ENCODE results near the gene RACGAP1.

DNA sequence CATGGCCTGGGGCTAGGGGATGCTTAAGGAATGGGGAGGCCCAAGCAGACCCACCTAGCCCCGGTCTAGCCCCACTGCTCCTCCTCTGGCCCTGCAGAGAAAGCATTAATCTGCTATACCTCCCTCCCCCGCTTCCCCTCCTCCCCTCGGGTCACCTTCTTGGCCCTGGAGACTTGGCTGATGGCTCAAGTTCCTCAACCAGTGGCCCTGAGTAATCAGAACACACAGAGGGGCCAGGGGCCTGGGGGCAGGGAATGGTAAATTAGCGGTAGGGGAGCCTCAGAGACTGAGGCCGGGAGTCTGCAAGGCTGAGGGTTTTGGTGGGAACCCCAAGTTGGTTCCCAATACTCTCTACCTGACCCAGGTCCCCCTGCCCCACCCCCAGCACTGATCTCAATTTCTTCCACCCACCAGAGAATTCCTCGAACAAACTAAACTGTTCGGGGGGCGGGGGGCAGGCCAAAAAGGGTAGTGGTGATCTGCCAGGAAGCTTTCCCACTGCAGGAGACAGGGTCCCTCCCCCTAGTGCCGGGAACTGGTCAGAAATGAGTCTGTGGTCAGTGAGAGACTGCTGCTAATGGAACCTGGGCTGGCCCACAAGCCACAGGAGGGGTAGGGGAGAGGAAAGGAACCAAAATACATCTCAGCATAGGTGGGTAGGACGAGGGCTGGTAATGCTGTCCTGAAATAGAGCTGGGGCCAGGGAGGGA lies 47.1 kb upstream of the RACGAP1 start:
- TF ChIP-seq, protein P1, sequence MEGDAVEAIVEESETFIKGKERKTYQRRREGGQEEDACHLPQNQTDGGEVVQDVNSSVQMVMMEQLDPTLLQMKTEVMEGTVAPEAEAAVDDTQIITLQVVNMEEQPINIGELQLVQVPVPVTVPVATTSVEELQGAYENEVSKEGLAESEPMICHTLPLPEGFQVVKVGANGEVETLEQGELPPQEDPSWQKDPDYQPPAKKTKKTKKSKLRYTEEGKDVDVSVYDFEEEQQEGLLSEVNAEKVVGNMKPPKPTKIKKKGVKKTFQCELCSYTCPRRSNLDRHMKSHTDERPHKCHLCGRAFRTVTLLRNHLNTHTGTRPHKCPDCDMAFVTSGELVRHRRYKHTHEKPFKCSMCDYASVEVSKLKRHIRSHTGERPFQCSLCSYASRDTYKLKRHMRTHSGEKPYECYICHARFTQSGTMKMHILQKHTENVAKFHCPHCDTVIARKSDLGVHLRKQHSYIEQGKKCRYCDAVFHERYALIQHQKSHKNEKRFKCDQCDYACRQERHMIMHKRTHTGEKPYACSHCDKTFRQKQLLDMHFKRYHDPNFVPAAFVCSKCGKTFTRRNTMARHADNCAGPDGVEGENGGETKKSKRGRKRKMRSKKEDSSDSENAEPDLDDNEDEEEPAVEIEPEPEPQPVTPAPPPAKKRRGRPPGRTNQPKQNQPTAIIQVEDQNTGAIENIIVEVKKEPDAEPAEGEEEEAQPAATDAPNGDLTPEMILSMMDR (IDR thresholded peaks at IDR 0.05) = no peak
- no peak for TF ChIP-seq POLR2A (IDR thresholded peaks at IDR 0.05)
